IPS DF 6.9 (cell line): ENCODE data around the gene TMEM200A.

Source experiments
- DNase-seq: peaks from one replicate; pipeline ENCODE4 v3.0.0-alpha.2; 2013; ENCODE audit warnings: low read depth, low spot score
- H3K27ac ChIP-seq: one replicate; pipeline ENCODE4 v1.5.1; 2013; ENCODE audit warnings: low read length, control low read depth
- H3K27me3 ChIP-seq: 2 replicates; pipeline ENCODE4 v1.6.1; 2013; ENCODE audit warnings: mild to moderate bottlenecking, low read length; ENCODE audit not compliant: control insufficient read depth, insufficient read depth
- H3K36me3 ChIP-seq: 2 replicates; pipeline ENCODE4 v1.6.1; 2013; ENCODE audit warnings: low read length; ENCODE audit not compliant: control insufficient read depth, insufficient read depth
- H3K4me1 ChIP-seq: 2 replicates; pipeline ENCODE4 v1.6.1; 2013; ENCODE audit warnings: low read length; ENCODE audit not compliant: control insufficient read depth, insufficient read depth
- H3K4me3 ChIP-seq: 2 replicates; pipeline ENCODE4 v1.5.1; 2013; ENCODE audit warnings: mild to moderate bottlenecking, low read length
- H3K9me3 ChIP-seq: 2 replicates; pipeline ENCODE4 v1.6.1; 2013; ENCODE audit warnings: low read length, inconsistent platforms; ENCODE audit not compliant: control insufficient read depth, insufficient read depth
- WGBS: extraction: QIAGEN DNeasy Blood & Tissue Kit; methylation state at CpG from one replicate; pipeline ENCODE4 v1.1.7; 2013; ENCODE audit warnings: mixed read lengths, missing lambda C conversion rate; ENCODE audit not compliant: insufficient read length, insufficient coverage; 5-methylcytosine and 5-hydroxymethylcytosine counted together

The TMEM200A gene

DNA sequence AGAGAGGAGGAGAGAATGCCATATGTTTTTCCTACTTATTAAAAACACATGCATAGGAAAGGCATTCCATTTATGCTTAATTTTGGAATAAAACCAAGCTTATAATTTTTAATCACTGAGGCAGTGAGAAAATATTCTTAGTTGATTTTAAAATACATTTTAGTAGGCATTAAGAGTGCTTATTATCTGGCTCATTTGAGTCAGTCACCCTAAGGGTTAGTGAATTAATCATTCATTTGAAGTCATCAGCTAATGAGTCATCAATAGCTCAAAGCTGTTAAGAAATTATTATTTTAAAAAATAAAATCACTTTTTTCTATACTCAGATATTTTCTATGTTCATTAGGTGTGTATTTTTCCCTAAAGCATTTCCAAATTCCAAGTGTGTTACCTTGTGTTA is 81.6 kb downstream of the TMEM200A start:
- no peaks in the 10 kb centered on the region; the same call in 1 of the 2 replicates for H3K4me1 ChIP-seq
- no peaks in the 10 kb centered on the region for H3K36me3 ChIP-seq
- H3K9me3 ChIP-seq = no peaks in the 10 kb centered on the region
- DNase-seq = no peak
- no peak overlapping the region for H3K4me3 ChIP-seq
- H3K27ac ChIP-seq = no peak overlapping the region
- no peaks in the 10 kb centered on the region for H3K27me3 ChIP-seq

GRCh38 chr6:130452336-130452735 is 86.5 kb downstream of the TMEM200A start:
- Histone ChIP-seq H3K4me1 (no peaks in the 10 kb centered on the region), H3K4me3 (no peak overlapping the region), H3K27me3 (no peaks in the 10 kb centered on the region), H3K9me3 (no peaks in the 10 kb centered on the region), H3K27ac (no peak overlapping the region), H3K36me3 (no peaks in the 10 kb centered on the region)
- 100% methylated on average over 1 of the region's 1 CpG for WGBS
- DNase-seq = no peak

- Histone ChIP-seq H3K27me3 (no peaks in the 10 kb centered on the region), H3K4me1 (no peaks in the 10 kb centered on the region), H3K27ac (no peak overlapping the region), H3K9me3 (no peaks in the 10 kb centered on the region), H3K4me3 (no peak overlapping the region), H3K36me3 (no peaks in the 10 kb centered on the region)
- DNase-seq = no peak
- no CpG with 5 or more reads among the region's 5 CpGs for WGBS
These were observed 87.4 kb downstream of the TMEM200A start for GRCh38 chr6:130453230-130453629.

DNA sequence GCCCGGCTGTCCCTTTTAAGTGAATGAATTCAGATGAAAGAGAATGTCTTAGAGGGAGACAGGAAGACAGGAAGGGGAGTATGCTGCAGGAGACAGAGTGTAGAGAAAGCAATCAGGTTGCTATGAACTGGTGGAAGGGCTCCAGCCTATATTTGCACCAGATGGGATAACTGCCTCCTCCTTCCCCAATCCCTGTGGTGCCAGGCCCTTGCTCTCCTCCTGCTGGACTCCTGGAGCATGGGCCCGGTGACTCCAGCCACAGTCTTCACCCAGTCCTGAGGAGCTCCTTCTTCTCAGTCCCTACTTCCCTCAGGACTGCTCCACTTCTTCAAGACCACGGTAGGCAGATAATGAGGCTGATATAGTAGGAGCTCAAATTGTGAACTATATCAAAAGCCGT is 91.8 kb downstream of the TMEM200A start:
- H3K27me3 ChIP-seq = no peaks in the 10 kb centered on the region
- no peak for DNase-seq
- no peaks in the 10 kb centered on the region for H3K4me1 ChIP-seq
- H3K4me3 ChIP-seq = no peak overlapping the region
- no peak overlapping the region for H3K27ac ChIP-seq
- no peaks in the 10 kb centered on the region for H3K9me3 ChIP-seq
- H3K36me3 ChIP-seq = no peaks in the 10 kb centered on the region
- WGBS = no CpG with 5 or more reads among the region's 4 CpGs

- no peak overlapping the region for H3K4me3 ChIP-seq
- no peaks in the 10 kb centered on the region for H3K4me1 ChIP-seq
- H3K36me3 ChIP-seq = no peaks in the 10 kb centered on the region
- H3K27ac ChIP-seq = no peak overlapping the region
- WGBS = no CpG with 5 or more reads among the region's 5 CpGs
- H3K9me3 ChIP-seq = no peaks in the 10 kb centered on the region
- no peaks in the 10 kb centered on the region for H3K27me3 ChIP-seq
- DNase-seq = no peak
These were observed 93.5 kb downstream of the TMEM200A start for GRCh38 chr6:130459316-130459715.

- no peaks in the 10 kb centered on the region for H3K27me3 ChIP-seq
- H3K4me3 ChIP-seq = no peak overlapping the region
- no peaks in the 10 kb centered on the region for H3K9me3 ChIP-seq
- H3K27ac ChIP-seq = no peak overlapping the region
- H3K36me3 ChIP-seq = no peaks in the 10 kb centered on the region
- DNase-seq = no peak
- H3K4me1 ChIP-seq = no peaks in the 10 kb centered on the region
- no CpG with 5 or more reads among the region's 1 CpG for WGBS
These were observed 95.1 kb downstream of the TMEM200A start for GRCh38 chr6:130460934-130461333.

- no peak for DNase-seq
- Histone ChIP-seq H3K4me3 (no peak overlapping the region), H3K27me3 (no peaks in the 10 kb centered on the region), H3K36me3 (no peaks in the 10 kb centered on the region), H3K27ac (no peak overlapping the region), H3K4me1 (no peaks in the 10 kb centered on the region), H3K9me3 (no peaks in the 10 kb centered on the region)
- WGBS = no CpG with 5 or more reads among the region's 9 CpGs
These were observed 100.4 kb downstream of the TMEM200A start for GRCh38 chr6:130466052-130466747.

DNA sequence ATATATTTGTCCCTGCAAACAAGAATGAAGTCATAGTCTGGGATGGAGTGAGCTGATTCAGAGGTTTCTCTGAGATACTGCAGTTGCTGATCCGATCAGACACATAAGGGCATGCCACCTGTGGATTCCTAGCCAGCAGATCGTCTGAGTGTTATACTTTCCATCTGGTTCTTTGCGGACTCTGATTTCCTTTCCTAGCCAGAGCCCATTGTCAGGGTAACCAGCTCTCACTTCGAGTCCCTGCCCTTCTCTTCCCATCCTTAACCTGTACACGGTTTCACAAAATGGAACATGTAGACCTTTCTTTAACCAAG is 100.9 kb downstream of the TMEM200A start:
- no peaks in the 10 kb centered on the region for H3K36me3 ChIP-seq
- no peaks in the 10 kb centered on the region for H3K4me1 ChIP-seq
- no peak for DNase-seq
- no peaks in the 10 kb centered on the region for H3K9me3 ChIP-seq
- WGBS = no CpG with 5 or more reads among the region's 5 CpGs
- H3K27me3 ChIP-seq = no peaks in the 10 kb centered on the region
- H3K4me3 ChIP-seq = no peak overlapping the region
- no peak overlapping the region for H3K27ac ChIP-seq

DNA sequence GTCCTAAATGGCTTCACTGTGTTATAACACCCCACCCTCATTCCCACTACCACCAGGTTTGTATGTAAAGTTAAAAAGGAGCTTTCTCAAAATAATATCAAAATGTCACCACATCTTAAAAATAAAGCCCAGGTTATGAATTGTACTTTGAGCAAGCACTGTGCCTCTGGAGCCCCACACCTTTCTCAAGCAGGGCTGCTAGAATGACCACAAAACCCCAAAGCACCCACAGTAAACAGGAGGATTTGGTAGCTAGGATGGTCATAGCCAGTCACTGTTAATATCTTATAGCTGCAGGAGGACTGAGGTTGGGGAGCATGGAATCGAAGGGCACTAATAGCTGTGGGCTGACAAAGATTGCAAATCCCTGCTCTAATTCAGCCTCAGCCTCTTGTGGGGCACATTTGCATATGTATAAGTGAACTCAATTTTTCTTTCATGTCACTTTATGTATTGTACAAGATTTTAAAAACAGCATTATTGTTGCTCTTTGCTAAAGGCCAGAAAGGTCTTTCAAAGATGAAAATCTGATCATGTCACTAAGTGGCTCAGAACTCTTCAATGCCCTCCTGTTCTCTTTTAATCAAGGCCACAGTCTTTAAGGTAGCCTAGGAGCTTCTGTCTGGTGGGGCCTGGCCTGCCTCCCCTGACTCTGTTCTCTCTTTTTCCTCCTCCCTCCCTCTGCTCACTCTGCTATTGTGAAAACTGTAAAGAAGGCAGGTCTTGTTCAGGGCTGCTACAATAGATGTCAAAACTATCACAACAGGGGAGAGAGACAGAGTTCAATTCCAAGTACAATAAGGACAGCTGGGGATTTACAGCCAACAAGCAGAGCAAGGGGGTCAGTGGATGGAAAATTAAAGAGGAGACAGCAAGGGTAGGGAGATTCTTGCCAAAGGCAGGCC is 101.6 kb downstream of the TMEM200A start:
- no CpG with 5 or more reads among the region's 1 CpG for WGBS

GRCh38 chr6:130470766-130471165 is 104.9 kb downstream of the TMEM200A start:
- H3K9me3 ChIP-seq = no peaks in the 10 kb centered on the region
- no CpG with 5 or more reads among the region's 7 CpGs for WGBS
- H3K4me3 ChIP-seq = no peak overlapping the region
- no peaks in the 10 kb centered on the region for H3K27me3 ChIP-seq
- DNase-seq = no peak
- H3K27ac ChIP-seq = no peak overlapping the region
- no peaks in the 10 kb centered on the region for H3K36me3 ChIP-seq
- H3K4me1 ChIP-seq = no peaks in the 10 kb centered on the region

More for the DNA sequence above, 101.6 kb downstream of the TMEM200A start:
- DNase-seq = no peak
- Histone ChIP-seq H3K27ac (no peak overlapping the region), H3K4me1 (no peaks in the 10 kb centered on the region), H3K4me3 (no peak overlapping the region), H3K27me3 (no peaks in the 10 kb centered on the region), H3K9me3 (no peaks in the 10 kb centered on the region), H3K36me3 (no peaks in the 10 kb centered on the region)
